Endothelial cell (in vitro differentiated cells): Measurements from ENCODE around the gene CCDC9. TPM values are rescaled to one million over a fixed set of nuclear protein-coding genes. Genes with fewer than 3 reads are reported as not detected.
"Not testable (repeated sequence)": the region's sequence is repeated elsewhere in the genome, so short reads cannot be mapped to it uniquely, and the experiment has no call there.

Source experiments
- DNase-seq: peaks from one replicate; pipeline ENCODE4 v3.0.0; 2021; ENCODE audit warnings: low spot score
- H3K27ac Mint-ChIP-seq: one replicate; pipeline ENCODE4 v1.8.0; 2021; ENCODE audit warnings: mixed read lengths, inconsistent platforms; ENCODE audit not compliant: unreplicated experiment
- H3K27me3 Mint-ChIP-seq: one replicate; pipeline ENCODE4 v1.8.0; 2021; ENCODE audit warnings: mild to moderate bottlenecking, moderate library complexity, mixed read lengths, inconsistent platforms; ENCODE audit not compliant: unreplicated experiment
- H3K36me3 Mint-ChIP-seq: one replicate; pipeline ENCODE4 v1.8.0; 2021; ENCODE audit warnings: mild to moderate bottlenecking, low read depth, mixed read lengths, inconsistent platforms; ENCODE audit not compliant: unreplicated experiment
- H3K4me1 Mint-ChIP-seq: one replicate; pipeline ENCODE4 v1.8.0; 2021; ENCODE audit warnings: mild to moderate bottlenecking, mixed read lengths, inconsistent platforms; ENCODE audit not compliant: unreplicated experiment
- H3K4me3 Mint-ChIP-seq: one replicate; pipeline ENCODE4 v1.8.0; 2021; ENCODE audit warnings: mild to moderate bottlenecking, mixed read lengths, inconsistent platforms; ENCODE audit not compliant: unreplicated experiment
- H3K9me3 Mint-ChIP-seq: one replicate; pipeline ENCODE4 v1.8.0; 2021; ENCODE audit warnings: mixed read lengths, inconsistent platforms; ENCODE audit not compliant: unreplicated experiment
- total RNA-seq: library from RNA; stranded (reverse); fragmentation: NEBNext Ultra II Directional; extraction: Animal tissue kit (Norgen Biotek cat#: 25700); gene quantifications from one replicate; pipeline ENCODE4 v1.2.1, GENCODE V29; 2021; ENCODE audit not compliant: unreplicated experiment
- TF ChIP-seq, protein P1 (sequence below): fragments of 200-600 bp; sonication (generic); IDR thresholded peaks from one replicate; pipeline ENCODE4 v1.5.0; 2021; ENCODE audit warnings: antibody characterized with exemption; ENCODE audit not compliant: unreplicated experiment

CCDC9 gene
- total RNA-seq, 1 donor from 2014 or later = 28.0 TPM

DNA sequence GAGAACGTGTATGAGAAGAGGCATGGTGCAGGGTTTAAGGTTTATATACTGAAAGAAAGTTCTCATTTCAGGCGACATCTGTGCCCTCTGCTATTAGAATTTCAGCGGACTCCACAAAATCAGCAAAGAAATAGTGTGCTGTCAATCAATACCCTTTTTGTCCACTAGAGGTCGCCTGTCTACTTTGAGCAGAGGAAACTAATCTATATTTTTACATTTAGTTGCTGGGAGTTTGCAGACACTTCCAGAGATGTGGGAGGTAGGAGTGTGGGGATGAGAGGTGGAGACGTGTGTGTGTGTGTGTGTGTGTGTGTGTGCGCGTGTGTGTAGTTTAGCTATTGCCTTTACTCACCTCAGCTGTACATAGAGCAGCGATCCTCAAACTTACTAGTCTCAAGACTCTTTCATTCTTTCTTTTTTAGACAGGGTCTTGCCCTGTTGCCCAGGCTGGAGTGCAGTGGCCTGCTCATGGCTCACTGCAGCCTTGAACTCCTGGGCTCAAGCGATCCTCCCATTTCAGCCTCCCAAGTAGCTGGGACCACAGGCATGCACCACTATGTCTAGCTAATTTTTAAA is 28.1 kb downstream of the CCDC9 start:
- Mint-ChIP-seq H3K4me1 (no peaks in the 10 kb centered on the region), H3K36me3 (no peaks in the 10 kb centered on the region), H3K27ac (no peak overlapping the region), H3K27me3 (peaks cover 3% of the 10 kb centered on the region), H3K4me3 (no peak overlapping the region), H3K9me3 (no peaks in the 10 kb centered on the region)
- TF ChIP-seq, protein P1, sequence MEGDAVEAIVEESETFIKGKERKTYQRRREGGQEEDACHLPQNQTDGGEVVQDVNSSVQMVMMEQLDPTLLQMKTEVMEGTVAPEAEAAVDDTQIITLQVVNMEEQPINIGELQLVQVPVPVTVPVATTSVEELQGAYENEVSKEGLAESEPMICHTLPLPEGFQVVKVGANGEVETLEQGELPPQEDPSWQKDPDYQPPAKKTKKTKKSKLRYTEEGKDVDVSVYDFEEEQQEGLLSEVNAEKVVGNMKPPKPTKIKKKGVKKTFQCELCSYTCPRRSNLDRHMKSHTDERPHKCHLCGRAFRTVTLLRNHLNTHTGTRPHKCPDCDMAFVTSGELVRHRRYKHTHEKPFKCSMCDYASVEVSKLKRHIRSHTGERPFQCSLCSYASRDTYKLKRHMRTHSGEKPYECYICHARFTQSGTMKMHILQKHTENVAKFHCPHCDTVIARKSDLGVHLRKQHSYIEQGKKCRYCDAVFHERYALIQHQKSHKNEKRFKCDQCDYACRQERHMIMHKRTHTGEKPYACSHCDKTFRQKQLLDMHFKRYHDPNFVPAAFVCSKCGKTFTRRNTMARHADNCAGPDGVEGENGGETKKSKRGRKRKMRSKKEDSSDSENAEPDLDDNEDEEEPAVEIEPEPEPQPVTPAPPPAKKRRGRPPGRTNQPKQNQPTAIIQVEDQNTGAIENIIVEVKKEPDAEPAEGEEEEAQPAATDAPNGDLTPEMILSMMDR = peak; percentile 83
- peak; percentile 69 for DNase-seq

- no peaks in the 10 kb centered on the region for H3K4me1 Mint-ChIP-seq
- DNase-seq = peak; percentile 85
- H3K36me3 Mint-ChIP-seq = no peaks in the 10 kb centered on the region
- H3K27ac Mint-ChIP-seq = no peak overlapping the region
- no peak overlapping the region for H3K4me3 Mint-ChIP-seq
- no peaks in the 10 kb centered on the region for H3K27me3 Mint-ChIP-seq
- TF ChIP-seq, protein P1 = peak; percentile 83
- no peaks in the 10 kb centered on the region for H3K9me3 Mint-ChIP-seq
Observed at GRCh38 chr19:47296036-47296435, 39.7 kb downstream of the CCDC9 start.

- H3K27me3 Mint-ChIP-seq, H3K9me3 Mint-ChIP-seq, DNase-seq, H3K4me1 Mint-ChIP-seq, H3K27ac Mint-ChIP-seq, H3K36me3 Mint-ChIP-seq, H3K4me3 Mint-ChIP-seq: not testable (repeated sequence)
Observed at GRCh38 chr19:47300867-47301266, 44.5 kb downstream of the CCDC9 start.

- Mint-ChIP-seq H3K4me1 (no peaks in the 10 kb centered on the region), H3K4me3 (no peak overlapping the region), H3K27me3 (peaks cover 2% of the 10 kb centered on the region), H3K9me3 (no peaks in the 10 kb centered on the region), H3K27ac (no peak overlapping the region), H3K36me3 (no peaks in the 10 kb centered on the region)
- TF ChIP-seq, protein P1 = no peak
- no peak for DNase-seq
Observed at GRCh38 chr19:47302249-47302648, 45.9 kb downstream of the CCDC9 start.

DNA sequence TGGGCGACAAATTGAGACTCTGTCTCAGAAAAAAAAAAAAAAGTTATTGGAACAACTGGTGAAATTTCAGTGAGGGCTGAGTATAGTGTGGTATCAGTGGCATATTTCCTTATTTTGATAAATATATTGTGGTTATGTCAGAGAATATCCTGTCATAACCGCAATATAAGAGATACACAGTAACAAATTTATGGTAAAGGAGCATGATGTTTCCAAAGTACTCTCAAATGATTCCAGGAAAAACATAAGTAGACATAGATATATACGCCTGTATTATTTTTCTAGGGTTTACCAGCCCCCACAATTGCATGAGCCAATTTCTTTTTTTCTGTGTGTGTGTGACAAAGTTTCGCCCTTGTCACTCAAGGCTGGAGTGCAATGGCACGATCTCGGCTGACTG is 47.6 kb downstream of the CCDC9 start:
- no peak for DNase-seq
- Mint-ChIP-seq H3K9me3 (no peaks in the 10 kb centered on the region), H3K36me3 (no peaks in the 10 kb centered on the region), H3K4me1 (no peaks in the 10 kb centered on the region), H3K4me3 (no peak overlapping the region), H3K27me3 (peaks cover 2% of the 10 kb centered on the region), H3K27ac (no peak overlapping the region)
- TF ChIP-seq, protein P1 = no peak
